Fibroblast of lung (primary cell): ENCODE results near the gene DDX6. TPM values are rescaled to one million over a fixed set of nuclear protein-coding genes. Genes with fewer than 3 reads are reported as not detected.

Source experiments
- DNase-seq, 2 donors: peaks; one replicate each; pipeline versions ENCODE4 v3.0.0 to v3.0.0-alpha.2; 2010; ENCODE audit warnings: low read depth in 2 of 2
- H2AFZ ChIP-seq: 2 replicates; pipeline ENCODE4 v1.5.1; 2012; ENCODE audit warnings: low read length, control low read depth, inconsistent platforms
- H3K27ac ChIP-seq: 2 replicates; pipeline ENCODE4 v1.5.1; 2011; ENCODE audit warnings: low read length, control low read depth; ENCODE audit not compliant: insufficient read depth
- H3K27me3 ChIP-seq: 2 replicates; pipeline ENCODE4 v1.5.1; 2011; ENCODE audit warnings: mild to moderate bottlenecking, low read length; ENCODE audit not compliant: control insufficient read depth, insufficient read depth
- H3K36me3 ChIP-seq: 2 replicates; pipeline ENCODE4 v1.5.1; 2011; ENCODE audit warnings: low read length; ENCODE audit not compliant: control insufficient read depth, insufficient read depth
- H3K4me1 ChIP-seq: 2 replicates; pipeline ENCODE4 v1.5.1; 2011; ENCODE audit warnings: low read length; ENCODE audit not compliant: control insufficient read depth, insufficient read depth; ENCODE audit errors: extremely low read depth
- H3K4me2 ChIP-seq: 2 replicates; pipeline ENCODE4 v1.5.1; 2011; ENCODE audit warnings: low read length, control low read depth; ENCODE audit not compliant: insufficient read depth; ENCODE audit errors: extremely low read depth
- H3K4me3 ChIP-seq, 4 experiments: fragments of 200-600 bp in 1 of 4; sonication (generic) in 1 of 4; replicated peaks in 1 of 4; 2 replicates each; pipeline ENCODE4 v1.5.1; 2011 to 2016; ENCODE audit warnings: low read length in 4 of 4, low read depth in 3 of 4, mild to moderate bottlenecking in 3 of 4, control low read depth in 2 of 4, inconsistent platforms in 1 of 4, mixed read lengths in 1 of 4; ENCODE audit not compliant: insufficient read depth in 1 of 4; ENCODE audit errors: control extremely low read depth in 1 of 4
- H3K79me2 ChIP-seq: 2 replicates; pipeline ENCODE4 v1.5.1; 2012; ENCODE audit warnings: mild to moderate bottlenecking, low read length, inconsistent platforms; ENCODE audit not compliant: control insufficient read depth, insufficient read depth
- H3K9ac ChIP-seq: 2 replicates; pipeline ENCODE4 v1.5.1; 2011; ENCODE audit warnings: mild to moderate bottlenecking, low read length, control low read depth; ENCODE audit not compliant: insufficient read depth
- H3K9me3 ChIP-seq: 2 replicates; pipeline ENCODE4 v1.5.1; 2012; ENCODE audit warnings: low read depth, low read length; ENCODE audit not compliant: control insufficient read depth, insufficient read depth
- H4K20me1 ChIP-seq: 2 replicates; pipeline ENCODE4 v1.5.1; 2011; ENCODE audit warnings: low read length; ENCODE audit not compliant: control insufficient read depth, insufficient read depth; ENCODE audit errors: extremely low read depth
- EZH2 ChIP-seq: IDR thresholded peaks from 2 replicates; pipeline ENCODE4 v1.5.1; 2012; ENCODE audit warnings: low read length, control low read depth, mild to moderate bottlenecking; ENCODE audit errors: missing control alignments
- polyA plus RNA-seq, 2 donors: library from polyadenylated mRNA; depleted of rRNA in 1 of 2; stranded (reverse) in 1 of 2; unstranded in 1 of 2; fragments of >200 nt; gene quantifications; 2 replicates each; pipeline ENCODE4 v1.2.1, GENCODE V29; 2011 to 2012; ENCODE audit warnings: missing spikeins in 1 of 2
- total RNA-seq: library from RNA; depleted of rRNA; stranded (reverse); fragments of >200 nt; gene quantifications from 2 replicates; pipeline ENCODE4 v1.2.1, GENCODE V29; 2014
- TF ChIP-seq, protein P1 (sequence below), 2 donors: IDR thresholded peaks in 1 of 2; conservative IDR thresholded peaks in 1 of 2; 1 replicate in 1 of 2; 2 replicates in 1 of 2; pipeline ENCODE4 v1.5.1; 2011 to 2012; ENCODE audit warnings: low read length in 2 of 2, control low read depth in 1 of 2, inconsistent platforms in 1 of 2, low read depth in 1 of 2, mild to moderate bottlenecking in 1 of 2

Gene DDX6
- total and polyA plus RNA-seq, 2 donors (not counting 1 experiment from before 2014, with no cell fraction given) = 91.2 to 105 TPM

DNA sequence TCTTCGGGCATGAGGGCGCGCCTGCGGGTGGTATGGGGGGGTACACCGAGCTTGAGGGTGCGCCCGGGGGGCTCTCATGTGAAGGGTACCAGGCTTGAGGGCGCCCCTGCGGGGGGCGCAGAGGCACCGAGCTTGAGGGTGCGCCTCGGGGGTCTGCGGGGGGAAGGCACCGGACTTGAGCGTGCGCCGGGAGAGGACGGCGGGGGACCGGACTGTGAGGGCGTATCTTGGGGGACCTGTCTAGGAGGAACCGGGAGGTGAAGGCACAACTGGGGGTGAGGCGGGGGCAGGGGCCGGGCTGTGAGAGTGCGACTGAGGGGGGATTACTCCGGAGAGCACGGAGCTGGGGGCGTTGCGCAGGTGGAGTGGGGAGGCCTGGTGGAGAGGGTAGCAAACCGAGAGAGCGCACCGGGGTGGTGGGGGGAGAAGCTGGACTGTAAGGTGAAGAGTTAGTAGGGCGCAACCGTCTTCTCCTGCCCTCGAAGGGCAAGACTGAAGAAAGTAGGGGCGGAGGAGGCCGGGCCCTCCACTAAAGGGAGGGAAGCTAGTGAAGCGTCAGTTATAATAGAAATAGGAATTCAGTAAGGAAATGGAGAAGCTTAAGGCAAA lies 1.1 kb upstream of the DDX6 start:
- H3K4me1 ChIP-seq = no peaks in the 10 kb centered on the region
- peak overlapping the region; percentile 95 for H3K27ac ChIP-seq
- peak overlapping the region; percentile 57 to 74 (median 68) for H3K4me3 ChIP-seq
- peak overlapping the region; percentile 93 for H3K9ac ChIP-seq
- peaks cover 3% of the 10 kb centered on the region for H3K27me3 ChIP-seq
- peak overlapping the region; percentile 39 for H2AFZ ChIP-seq
- H3K9me3 ChIP-seq = no peaks in the 10 kb centered on the region
- H4K20me1 ChIP-seq = no peaks in the 10 kb centered on the region
- H3K4me2 ChIP-seq = peak overlapping the region; percentile 78
- TF ChIP-seq EZH2 = no peak
- TF ChIP-seq, protein P1, sequence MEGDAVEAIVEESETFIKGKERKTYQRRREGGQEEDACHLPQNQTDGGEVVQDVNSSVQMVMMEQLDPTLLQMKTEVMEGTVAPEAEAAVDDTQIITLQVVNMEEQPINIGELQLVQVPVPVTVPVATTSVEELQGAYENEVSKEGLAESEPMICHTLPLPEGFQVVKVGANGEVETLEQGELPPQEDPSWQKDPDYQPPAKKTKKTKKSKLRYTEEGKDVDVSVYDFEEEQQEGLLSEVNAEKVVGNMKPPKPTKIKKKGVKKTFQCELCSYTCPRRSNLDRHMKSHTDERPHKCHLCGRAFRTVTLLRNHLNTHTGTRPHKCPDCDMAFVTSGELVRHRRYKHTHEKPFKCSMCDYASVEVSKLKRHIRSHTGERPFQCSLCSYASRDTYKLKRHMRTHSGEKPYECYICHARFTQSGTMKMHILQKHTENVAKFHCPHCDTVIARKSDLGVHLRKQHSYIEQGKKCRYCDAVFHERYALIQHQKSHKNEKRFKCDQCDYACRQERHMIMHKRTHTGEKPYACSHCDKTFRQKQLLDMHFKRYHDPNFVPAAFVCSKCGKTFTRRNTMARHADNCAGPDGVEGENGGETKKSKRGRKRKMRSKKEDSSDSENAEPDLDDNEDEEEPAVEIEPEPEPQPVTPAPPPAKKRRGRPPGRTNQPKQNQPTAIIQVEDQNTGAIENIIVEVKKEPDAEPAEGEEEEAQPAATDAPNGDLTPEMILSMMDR (conservative IDR thresholded peaks at IDR 0.05 in 1 of 2, IDR thresholded peaks at IDR 0.05 in 1 of 2; ENCODE audit: low read depth in 1 of 2, low read length in 2 of 2) = no peak
- peaks cover 37% of the 10 kb centered on the region for H3K79me2 ChIP-seq
- H3K36me3 ChIP-seq = no peaks in the 10 kb centered on the region
- no peak for DNase-seq

DNA sequence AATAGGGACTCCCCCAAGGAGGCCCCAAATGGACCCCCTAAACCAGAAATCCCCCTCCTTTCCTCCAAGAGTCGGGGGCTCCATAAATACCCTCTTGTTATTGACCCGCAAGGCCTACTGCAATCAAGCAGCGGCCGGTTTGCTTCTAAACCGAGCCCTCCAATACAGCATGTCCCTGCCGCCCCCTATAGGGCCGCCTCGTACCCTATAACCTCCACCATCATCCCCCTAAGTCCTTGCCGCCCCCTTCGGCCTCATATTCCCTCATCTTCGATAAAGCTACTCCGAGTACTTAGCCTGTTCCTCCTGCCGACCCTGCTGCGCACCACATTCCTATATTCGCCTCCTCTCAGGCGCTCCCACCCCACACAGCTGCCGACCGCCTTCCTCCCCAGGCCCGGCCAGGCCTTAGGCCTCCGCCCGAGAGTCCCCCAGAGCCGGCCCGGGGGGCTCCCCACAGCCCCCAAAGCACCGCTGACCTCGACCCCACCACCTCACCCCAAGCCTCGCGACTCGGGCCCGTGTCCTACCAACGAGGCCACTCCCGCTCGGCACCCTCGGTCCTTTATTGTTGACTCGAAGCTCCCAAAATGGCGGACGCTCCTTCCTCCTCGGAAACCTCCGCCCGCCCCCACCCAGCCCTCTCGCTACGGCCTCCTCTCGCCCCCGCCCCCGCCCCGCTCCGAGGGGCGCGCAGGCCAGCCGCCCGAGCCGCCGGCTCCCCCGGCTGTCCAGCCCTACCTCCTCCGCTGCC lies 430 bp downstream of the DDX6 start:
- Histone ChIP-seq H3K79me2 (peaks cover 52% of the 10 kb centered on the region), H3K27me3 (no peaks in the 10 kb centered on the region), H2AFZ (no peak overlapping the region), H3K27ac (peak overlapping the region; percentile 95), H4K20me1 (no peaks in the 10 kb centered on the region), H3K9me3 (no peaks in the 10 kb centered on the region), H3K9ac (peak overlapping the region; percentile 93), H3K36me3 (no peaks in the 10 kb centered on the region), H3K4me3 (peak overlapping the region; percentile 68 to 94 (median 80)), H3K4me2 (peak overlapping the region; percentile 63), H3K4me1 (peaks cover 3% of the 10 kb centered on the region)
- DNase-seq = peak; percentile 57 to 77
- no peak for TF ChIP-seq EZH2
- TF ChIP-seq, protein P1 (conservative IDR thresholded peaks at IDR 0.05 in 1 of 2, IDR thresholded peaks at IDR 0.05 in 1 of 2; ENCODE audit: low read depth in 1 of 2, low read length in 2 of 2) = peak; percentile 57 to 60

DNA sequence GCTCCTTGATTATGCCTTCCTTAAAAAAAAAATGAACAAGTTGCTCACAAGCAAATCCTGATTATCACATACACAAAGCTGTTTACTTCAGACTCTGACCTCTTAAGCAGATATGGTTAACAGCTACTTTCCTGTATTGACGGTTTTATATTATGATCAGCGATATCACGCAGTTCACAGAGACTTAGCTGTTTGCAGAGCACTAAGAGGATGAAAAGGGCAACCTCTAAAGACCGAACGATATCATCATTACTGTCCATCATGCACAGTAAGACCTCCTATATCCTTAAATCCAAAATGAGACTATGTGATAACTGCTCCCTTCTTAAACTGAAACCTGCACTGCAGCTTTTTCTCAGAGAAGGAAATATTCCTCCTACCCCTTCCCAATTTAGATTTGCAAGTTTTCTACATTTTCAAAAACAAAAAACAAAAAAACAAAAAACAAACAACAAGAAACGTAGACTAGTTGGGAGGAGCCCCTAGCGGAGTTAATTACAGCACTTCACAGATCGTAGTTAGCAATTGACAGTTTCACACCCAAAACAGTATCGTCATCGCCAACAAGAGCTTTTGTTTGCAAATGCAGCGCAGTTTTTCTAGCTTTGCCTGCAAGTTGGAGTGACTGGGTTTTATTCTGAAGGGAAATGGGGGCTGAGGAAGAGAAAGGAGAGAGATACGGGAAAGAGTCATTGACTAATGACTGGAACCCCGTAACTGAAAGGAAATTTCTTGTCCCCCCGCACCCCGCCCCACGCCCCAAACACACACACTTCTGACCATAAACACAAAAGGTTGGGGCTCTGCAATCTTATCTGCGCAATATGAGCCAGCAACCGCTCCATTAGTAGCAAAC lies 1.2 kb downstream of the DDX6 start:
- Histone ChIP-seq H3K27me3 (no peaks in the 10 kb centered on the region), H4K20me1 (no peaks in the 10 kb centered on the region), H2AFZ (no peak overlapping the region), H3K27ac (peak overlapping the region; percentile 95), H3K4me2 (peak overlapping the region; percentile 64), H3K4me1 (peaks cover 5% of the 10 kb centered on the region), H3K9ac (peak overlapping the region; percentile 93), H3K4me3 (peak overlapping the region; percentile 68 to 94 (median 80)), H3K36me3 (peaks cover 2% of the 10 kb centered on the region), H3K79me2 (peaks cover 60% of the 10 kb centered on the region), H3K9me3 (no peaks in the 10 kb centered on the region)
- DNase-seq = peak; percentile 25 to 28
- TF ChIP-seq, protein P1 (conservative IDR thresholded peaks at IDR 0.05 in 1 of 2, IDR thresholded peaks at IDR 0.05 in 1 of 2; ENCODE audit: low read depth in 1 of 2, low read length in 2 of 2) = no peak
- TF ChIP-seq EZH2 = no peak
